ENCODE data around the gene TENM4.

The TENM4 gene

GRCh38 chr11:78649361-78650215, 791.2 kb downstream of the TENM4 start:
- no peak overlapping the region for H3K4me3 ChIP-seq (ENCODE audit: low read length)
- TF ChIP-seq CTCF (conservative IDR thresholded peaks at IDR 0.05; ENCODE audit: low read length) = no peak
- no peak for DNase-seq (ENCODE audit: low read depth)

- DNase-seq (ENCODE audit: low read depth) = no peak
- H3K4me3 ChIP-seq (ENCODE audit: low read length) = no peak overlapping the region
- TF ChIP-seq CTCF (conservative IDR thresholded peaks at IDR 0.05; ENCODE audit: low read length) = no peak
These were observed 792.6 kb downstream of the TENM4 start for GRCh38 chr11:78647986-78648875.

GRCh38 chr11:78647266-78647915, 793.4 kb downstream of the TENM4 start:
- no peak for TF ChIP-seq CTCF (conservative IDR thresholded peaks at IDR 0.05; ENCODE audit: low read length)
- no peak for DNase-seq (ENCODE audit: low read depth)
- H3K4me3 ChIP-seq (ENCODE audit: low read length) = no peak overlapping the region

- TF ChIP-seq CTCF (conservative IDR thresholded peaks at IDR 0.05; ENCODE audit: low read length) = peak; percentile 81
- no peak overlapping the region for H3K4me3 ChIP-seq (ENCODE audit: low read length)
- DNase-seq (ENCODE audit: low read depth) = peak; percentile 20
These were observed 794.2 kb downstream of the TENM4 start for GRCh38 chr11:78646564-78647185.

- DNase-seq (ENCODE audit: low read depth) = peak; percentile 61
- H3K4me3 ChIP-seq (ENCODE audit: low read length) = no peak overlapping the region
- peak; percentile 99 for TF ChIP-seq CTCF (conservative IDR thresholded peaks at IDR 0.05; ENCODE audit: low read length)
These were observed 795.3 kb downstream of the TENM4 start for GRCh38 chr11:78645226-78646202.

GRCh38 chr11:78643676-78644056, 797.2 kb downstream of the TENM4 start:
- no peak for DNase-seq (ENCODE audit: low read depth)
- H3K4me3 ChIP-seq (ENCODE audit: low read length) = no peak overlapping the region
- TF ChIP-seq CTCF (conservative IDR thresholded peaks at IDR 0.05; ENCODE audit: low read length) = no peak

All from AG10803 (cell line).